ENCODE measurements around the gene PPM1H.

Gene PPM1H

GRCh38 chr12:62866451-62867082, 68.4 kb downstream of the PPM1H start:
- no peak for DNase-seq

DNA sequence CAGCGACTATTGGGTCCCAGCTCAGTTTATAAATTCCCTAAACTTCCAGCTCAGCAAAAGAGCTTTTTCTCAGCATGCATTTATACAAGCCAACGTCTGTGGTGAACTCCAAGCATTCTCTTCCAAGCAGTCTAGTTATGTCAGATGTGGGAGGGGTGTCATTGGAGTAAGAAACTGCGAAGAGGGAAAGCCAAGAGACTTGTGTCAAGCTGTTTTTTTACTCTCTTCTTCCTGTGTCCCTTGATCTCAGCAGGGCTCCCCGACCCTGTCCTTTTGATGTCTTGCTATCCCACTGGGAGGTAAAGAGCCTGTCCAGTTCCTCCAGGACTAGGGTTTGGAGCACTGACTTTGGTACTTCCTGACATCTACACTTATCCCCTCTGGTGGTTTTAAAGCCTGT, 69.0 kb downstream of the PPM1H start:
- DNase-seq, result no peak

DNA sequence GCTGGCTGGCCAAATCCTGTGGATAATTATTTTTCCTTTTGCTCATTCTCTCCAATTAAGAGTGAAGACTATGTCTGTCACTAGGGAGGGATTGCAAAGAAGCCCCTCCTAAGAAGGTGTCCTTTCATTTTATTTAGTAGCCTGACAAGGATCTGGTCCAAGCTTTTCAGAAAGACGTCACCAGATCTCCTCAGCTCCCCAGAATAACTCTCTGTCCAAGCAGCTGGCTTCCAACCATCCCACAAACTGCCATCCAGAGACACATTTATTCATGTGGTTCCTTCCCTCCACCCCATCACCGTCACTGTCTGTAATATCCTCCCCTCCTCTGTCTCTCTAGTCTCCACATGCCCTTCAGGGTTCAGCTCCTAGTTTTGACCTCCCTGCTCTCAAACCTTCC, 69.9 kb downstream of the PPM1H start:
- DNase-seq, result no peak

- no peak for DNase-seq
Measured at GRCh38 chr12:62862259-62862881, 72.6 kb downstream of the PPM1H start.

DNA sequence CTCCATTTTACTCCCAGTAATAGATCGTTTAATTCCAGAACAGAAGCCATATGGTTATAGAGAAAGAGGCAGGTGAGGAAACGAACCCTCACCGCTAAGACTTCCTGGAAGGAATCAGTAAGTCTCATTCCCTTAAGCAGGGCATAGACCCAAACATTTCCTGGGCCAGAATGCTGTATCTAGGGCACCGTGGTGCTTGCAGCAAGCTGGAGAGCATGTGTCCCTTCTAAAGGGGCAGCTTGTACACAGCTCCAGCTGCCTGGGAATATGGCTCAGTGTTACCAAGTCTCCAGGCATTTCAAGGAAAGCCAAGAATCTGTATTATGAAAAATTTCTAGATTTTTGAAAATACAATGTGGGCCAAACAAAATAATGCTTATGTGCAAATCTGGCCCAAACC, 73.4 kb downstream of the PPM1H start:
- DNase-seq, result no peak

DNA sequence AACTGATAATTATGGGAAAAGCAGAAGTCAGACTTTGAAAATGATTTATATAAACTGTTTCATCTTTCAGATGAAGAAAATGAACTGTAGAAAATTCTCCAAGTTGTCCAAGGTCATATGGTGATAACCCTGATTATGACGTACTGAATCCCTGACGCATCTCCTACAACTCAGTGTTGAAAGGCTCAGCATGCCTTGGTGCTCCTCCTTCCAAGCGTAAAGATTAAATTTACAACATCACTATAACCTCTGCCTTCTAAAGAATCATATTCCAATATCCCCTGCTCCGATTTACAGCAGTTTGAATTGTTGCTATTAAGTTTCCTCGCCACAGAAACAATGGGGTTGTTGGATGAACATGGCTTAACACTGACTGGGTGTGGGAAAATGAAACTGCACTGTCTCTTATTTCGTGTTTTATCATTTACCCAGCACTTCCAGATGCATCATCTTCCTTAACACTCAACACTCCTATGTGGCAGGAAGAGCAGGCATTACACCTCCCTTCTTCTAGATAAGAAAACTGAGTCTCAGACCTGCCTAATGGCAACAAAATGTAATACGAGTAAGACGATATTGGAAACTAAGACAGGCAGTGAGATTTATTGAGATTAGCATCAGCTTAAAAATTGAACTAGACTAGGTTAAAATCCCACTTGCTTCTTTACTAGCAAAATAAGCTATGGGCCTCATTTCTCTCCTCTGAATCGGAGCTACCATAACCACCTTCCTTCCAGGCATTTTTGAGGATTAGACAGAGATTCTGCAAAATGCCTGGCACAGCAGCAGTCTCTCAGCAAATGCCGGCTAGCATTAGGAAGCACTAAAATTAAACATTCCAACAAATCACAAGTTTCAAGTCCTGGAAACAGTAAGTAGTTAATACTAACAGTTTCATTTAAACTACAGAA, 74.2 kb downstream of the PPM1H start:
- DNase-seq, result no peak

GRCh38 chr12:62860020-62860419, 74.9 kb downstream of the PPM1H start:
- DNase-seq, result no peak

DNA sequence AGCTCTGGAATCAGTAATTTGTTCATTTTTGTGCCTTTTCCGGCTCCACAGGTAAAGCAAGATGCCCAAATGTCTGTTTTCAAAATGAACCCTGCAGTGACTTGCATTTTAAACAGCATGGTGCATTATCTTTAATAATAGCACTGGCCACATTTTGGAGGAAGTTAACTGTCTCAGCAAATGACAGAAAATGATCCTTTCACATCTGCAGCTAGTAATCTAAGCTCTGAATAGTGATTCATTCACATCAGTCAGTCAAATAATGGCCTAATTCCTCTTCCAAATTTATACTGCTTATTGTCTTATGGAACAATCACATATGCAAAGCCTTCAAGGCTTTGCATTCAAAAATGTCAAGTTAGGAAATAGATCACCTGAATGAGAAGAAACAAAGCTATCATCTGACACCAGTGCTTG, 75.6 kb downstream of the PPM1H start:
- DNase-seq, result no peak

DNA sequence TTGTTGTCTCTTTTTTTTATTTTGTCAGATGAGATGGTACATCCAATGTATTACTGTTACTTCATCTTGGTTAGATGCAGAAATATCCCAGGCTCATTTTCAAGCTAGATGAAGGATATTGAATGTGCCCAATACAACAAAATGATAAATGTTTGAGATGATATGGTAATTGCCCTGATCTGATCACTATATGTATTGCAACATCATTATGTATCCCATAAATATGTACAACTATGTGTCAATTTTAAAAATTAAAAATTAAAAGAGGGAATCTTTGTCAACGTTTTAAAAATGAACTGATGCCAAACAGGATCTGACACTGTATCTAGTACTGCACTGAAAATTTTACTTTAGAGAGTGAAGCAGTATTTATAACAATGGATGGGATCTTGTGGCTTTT, 78.5 kb downstream of the PPM1H start:
- DNase-seq, result no peak

DNA sequence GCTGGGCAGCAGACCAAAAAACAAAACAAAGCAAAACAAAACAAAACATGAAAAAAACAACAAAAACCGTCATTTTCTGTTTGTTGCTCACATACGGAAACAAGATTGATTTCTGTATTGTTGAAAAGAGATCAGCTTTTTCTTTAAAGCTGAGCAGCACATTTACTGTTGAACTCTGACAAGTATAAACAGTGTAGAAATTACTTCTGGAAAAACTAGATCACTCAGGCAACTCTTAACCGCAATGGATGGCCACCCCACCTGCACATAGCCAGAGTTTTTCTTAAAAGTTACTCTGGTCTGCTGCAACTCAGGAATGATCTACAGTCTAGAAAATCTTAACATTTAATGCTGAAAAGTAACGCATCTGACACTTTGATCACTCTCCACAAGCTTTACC, 80.9 kb downstream of the PPM1H start:
- no peak for DNase-seq

DNA sequence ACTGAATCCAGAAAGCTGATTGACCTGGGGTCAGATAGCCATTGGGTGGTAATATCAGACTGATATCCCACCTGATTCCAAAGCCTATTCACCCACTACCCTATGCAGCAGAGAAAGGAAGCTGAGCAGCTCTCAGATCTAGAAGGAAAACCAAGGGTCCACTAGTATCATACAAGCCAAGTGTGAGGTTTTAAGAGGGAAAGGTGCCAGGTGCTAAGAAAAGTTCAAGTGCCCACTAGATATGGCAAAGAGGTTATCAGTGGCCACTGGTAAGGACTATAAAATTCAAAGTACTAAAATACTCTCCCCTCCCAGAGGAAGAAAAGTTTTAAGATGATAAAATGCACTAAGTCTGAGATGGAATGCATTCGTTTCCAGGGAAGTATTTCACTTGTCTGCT, 85.6 kb downstream of the PPM1H start:
- DNase-seq, result no peak

DNA sequence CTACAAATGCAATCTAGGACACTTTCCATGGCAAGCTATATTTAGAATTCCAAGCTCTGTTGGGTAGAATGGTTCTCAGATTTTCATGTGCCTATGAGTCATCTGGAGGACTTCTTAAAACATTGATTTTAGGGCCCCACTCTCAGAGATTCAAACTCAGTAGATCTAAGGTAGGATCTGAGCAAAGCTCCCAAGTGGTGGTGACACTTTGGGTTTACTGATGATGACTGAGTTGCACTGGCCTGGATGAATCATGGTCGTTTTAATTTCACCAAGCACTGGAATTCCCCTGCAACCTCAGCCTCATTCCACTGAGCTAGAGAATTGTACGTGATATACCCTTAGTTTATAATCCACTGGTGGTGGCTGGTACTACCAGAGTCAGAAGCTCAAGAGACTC, 86.5 kb downstream of the PPM1H start:
- DNase-seq, result no peak

DNA sequence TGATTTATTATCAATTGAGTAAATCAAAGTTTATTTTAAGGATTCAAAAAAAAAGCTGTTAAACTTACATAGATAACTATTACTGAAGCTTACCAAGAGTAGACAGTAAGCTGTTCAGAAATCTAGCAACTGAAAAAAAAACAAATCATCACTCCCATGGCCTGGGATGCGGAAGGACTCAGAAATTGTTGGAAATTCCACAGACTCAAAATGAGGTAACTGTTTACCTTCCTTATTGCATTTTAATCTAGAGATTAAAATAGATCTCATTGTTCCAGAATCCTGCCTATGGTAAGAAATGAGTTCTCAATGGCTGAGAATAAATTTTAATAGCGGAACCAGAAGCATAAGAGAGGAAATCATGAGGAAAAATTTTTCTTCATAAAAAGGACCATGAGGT, 87.2 kb downstream of the PPM1H start:
- no peak for DNase-seq

- DNase-seq, result no peak
Measured at GRCh38 chr12:62846491-62846890, 88.5 kb downstream of the PPM1H start.

DNA sequence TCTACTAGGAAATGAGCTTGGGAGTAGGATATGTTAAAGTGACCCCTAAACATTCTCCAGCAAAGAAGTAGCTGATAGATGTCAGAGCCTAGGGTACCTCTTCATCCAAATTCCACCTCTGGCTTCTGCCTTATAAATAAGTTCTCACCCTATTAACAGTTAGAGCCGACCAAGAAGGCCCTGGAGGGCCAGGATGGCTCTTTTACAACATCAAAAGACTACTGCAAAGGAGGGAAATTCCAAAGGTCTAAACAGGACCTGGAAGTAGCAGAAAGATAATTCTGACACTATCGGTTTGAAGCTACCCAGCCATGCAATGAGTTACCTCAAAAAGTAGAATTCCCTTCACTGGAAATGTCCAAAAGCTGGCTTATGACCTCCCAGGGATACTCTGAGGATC, 90.0 kb downstream of the PPM1H start:
- DNase-seq, result no peak

GRCh38 chr12:62843716-62844115, 91.2 kb downstream of the PPM1H start:
- DNase-seq, result no peak

- DNase-seq, result no peak
Measured at GRCh38 chr12:62841846-62842245, 93.1 kb downstream of the PPM1H start.

DNA sequence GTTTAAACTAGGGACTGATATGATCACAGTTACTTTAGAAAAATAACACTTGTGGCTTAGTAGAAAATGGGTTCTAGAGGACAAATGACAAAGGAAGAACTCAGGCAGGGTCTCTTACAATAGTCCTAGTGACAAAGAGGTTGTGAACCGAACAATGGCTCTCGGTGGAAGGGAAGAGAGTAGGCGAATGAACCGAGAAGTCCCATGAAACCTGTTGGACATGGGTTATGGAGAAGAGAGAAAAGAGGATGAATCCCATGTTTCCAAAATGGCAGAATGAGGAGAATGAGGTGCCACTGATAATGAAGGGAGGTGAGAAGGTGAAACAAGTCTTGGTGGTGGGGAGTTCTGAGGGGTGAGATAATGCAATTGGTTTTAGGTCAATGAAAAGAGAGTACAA, 94.1 kb downstream of the PPM1H start:
- DNase-seq, result no peak

- DNase-seq, result no peak
Measured at GRCh38 chr12:62839869-62840660, 94.9 kb downstream of the PPM1H start.

- DNase-seq, result no peak
Measured at GRCh38 chr12:62834971-62835547, 99.9 kb downstream of the PPM1H start.

GRCh38 chr12:62834406-62834805, 100.5 kb downstream of the PPM1H start:
- DNase-seq, result no peak

DNA sequence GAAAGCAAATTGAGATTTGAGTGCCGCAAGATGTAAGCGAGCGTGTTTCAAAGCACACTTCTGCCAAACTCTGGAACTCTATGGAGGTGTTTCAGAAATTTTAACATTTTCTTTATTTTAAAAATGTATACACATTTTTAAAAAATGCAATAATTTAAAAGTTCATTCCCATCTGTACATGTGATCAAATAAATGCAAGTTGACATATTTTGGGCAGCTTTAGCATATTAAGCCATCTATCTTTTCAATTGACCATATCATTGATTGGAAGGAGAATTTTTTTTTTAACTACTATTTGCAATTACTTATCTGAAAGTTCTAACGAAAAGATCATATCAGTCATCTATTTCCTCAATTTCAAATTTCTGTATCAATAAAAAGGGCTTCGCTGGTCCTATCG, 101.3 kb downstream of the PPM1H start:
- no peak for DNase-seq

- DNase-seq, result no peak
Measured at GRCh38 chr12:62832558-62832957, 102.4 kb downstream of the PPM1H start.

Measured in NCI-H2107 (cell line).